ENCODE measurements around the gene SDCCAG8.

Gene SDCCAG8

GRCh38 chr1:243487036-243487648, 231.3 kb downstream of the SDCCAG8 start:
- TF ChIP-seq CTCF (IDR thresholded peaks at IDR 0.05): no peak
- no peaks in the 10 kb centered on the region for H3K9me3 Mint-ChIP-seq
- H3K27me3 Mint-ChIP-seq (ENCODE audit: low read depth, poor library complexity): peaks cover 17% of the 10 kb centered on the region
- no peaks in the 10 kb centered on the region for H3K36me3 Mint-ChIP-seq (ENCODE audit: low read depth)
- peaks cover 13% of the 10 kb centered on the region for H3K4me1 Mint-ChIP-seq
- no peak overlapping the region for H3K27ac Mint-ChIP-seq
- no peak overlapping the region for H3K4me3 Mint-ChIP-seq
- no peak for DNase-seq

- DNase-seq: no peak
- no peaks in the 10 kb centered on the region for H3K36me3 Mint-ChIP-seq (ENCODE audit: low read depth)
- peaks cover 11% of the 10 kb centered on the region for H3K27me3 Mint-ChIP-seq (ENCODE audit: low read depth, poor library complexity)
- H3K4me3 Mint-ChIP-seq: no peak overlapping the region
- TF ChIP-seq CTCF (IDR thresholded peaks at IDR 0.05): no peak
- no peaks in the 10 kb centered on the region for H3K9me3 Mint-ChIP-seq
- H3K4me1 Mint-ChIP-seq: peaks cover 8% of the 10 kb centered on the region
- H3K27ac Mint-ChIP-seq: no peak overlapping the region
Measured at GRCh38 chr1:243487649-243488227, 231.9 kb downstream of the SDCCAG8 start.

GRCh38 chr1:243488459-243489157, 232.8 kb downstream of the SDCCAG8 start:
- no peak for DNase-seq
- H3K27me3 Mint-ChIP-seq (ENCODE audit: low read depth, poor library complexity): peaks cover 8% of the 10 kb centered on the region
- no peaks in the 10 kb centered on the region for H3K9me3 Mint-ChIP-seq
- H3K27ac Mint-ChIP-seq: no peak overlapping the region
- no peak for TF ChIP-seq CTCF (IDR thresholded peaks at IDR 0.05)
- H3K4me3 Mint-ChIP-seq: no peak overlapping the region
- H3K4me1 Mint-ChIP-seq: peaks cover 15% of the 10 kb centered on the region
- no peaks in the 10 kb centered on the region for H3K36me3 Mint-ChIP-seq (ENCODE audit: low read depth)

- Mint-ChIP-seq H3K9me3 (no peaks in the 10 kb centered on the region), H3K27ac (no peak overlapping the region), H3K36me3 (ENCODE audit: low read depth) (no peaks in the 10 kb centered on the region), H3K4me3 (no peak overlapping the region), H3K27me3 (ENCODE audit: low read depth, poor library complexity) (peaks cover 5% of the 10 kb centered on the region), H3K4me1 (peaks cover 20% of the 10 kb centered on the region)
- no peak for TF ChIP-seq CTCF (IDR thresholded peaks at IDR 0.05)
- DNase-seq: no peak
Measured at GRCh38 chr1:243489158-243489527, 233.3 kb downstream of the SDCCAG8 start.

- H3K27ac Mint-ChIP-seq: no peak overlapping the region
- H3K36me3 Mint-ChIP-seq (ENCODE audit: low read depth): no peaks in the 10 kb centered on the region
- H3K4me3 Mint-ChIP-seq: no peak overlapping the region
- DNase-seq: no peak
- no peaks in the 10 kb centered on the region for H3K9me3 Mint-ChIP-seq
- peaks cover 28% of the 10 kb centered on the region for H3K4me1 Mint-ChIP-seq
- H3K27me3 Mint-ChIP-seq (ENCODE audit: low read depth, poor library complexity): no peaks in the 10 kb centered on the region
- no peak for TF ChIP-seq CTCF (IDR thresholded peaks at IDR 0.05)
Measured at GRCh38 chr1:243489681-243490546, 234.1 kb downstream of the SDCCAG8 start.
